PC-3 (cell line): Measurements from ENCODE around the gene RNF41.

Experiments used
- EZH2 ChIP-seq: fragments of 300-600 bp; sonication (generic); IDR thresholded peaks from one replicate; pipeline ENCODE4 v1.6.1; 2017; ENCODE audit warnings: antibody characterized with exemption, mild to moderate bottlenecking, low read length; ENCODE audit not compliant: unreplicated experiment
- TF ChIP-seq, protein P1 (sequence below): fragments of 300-600 bp; sonication (generic); conservative IDR thresholded peaks from 2 replicates; pipeline ENCODE4 v1.5.1; 2017; ENCODE audit warnings: antibody characterized with exemption, low read depth, mild to moderate bottlenecking, low read length

DNA sequence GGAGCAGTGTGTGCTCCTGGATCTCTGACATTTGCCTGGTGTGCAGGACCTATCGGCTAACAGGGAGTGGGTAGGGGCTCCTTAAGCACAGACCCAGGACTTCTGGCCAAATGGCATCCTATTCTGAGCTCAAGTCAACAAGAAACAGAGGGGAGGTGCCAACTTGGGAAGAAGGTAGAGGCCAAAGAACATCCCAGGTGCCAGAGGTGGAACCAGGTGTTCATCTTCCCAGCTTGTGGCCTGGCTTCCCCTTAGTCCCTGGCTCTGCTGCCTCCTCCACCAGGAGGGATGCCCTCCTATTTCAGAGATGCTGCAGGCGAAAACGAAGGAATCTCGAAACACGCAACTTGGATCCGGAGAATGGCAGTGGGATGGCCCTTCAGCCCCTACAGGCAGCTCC lies 14.4 kb upstream of the RNF41 start:
- TF ChIP-seq, protein P1, sequence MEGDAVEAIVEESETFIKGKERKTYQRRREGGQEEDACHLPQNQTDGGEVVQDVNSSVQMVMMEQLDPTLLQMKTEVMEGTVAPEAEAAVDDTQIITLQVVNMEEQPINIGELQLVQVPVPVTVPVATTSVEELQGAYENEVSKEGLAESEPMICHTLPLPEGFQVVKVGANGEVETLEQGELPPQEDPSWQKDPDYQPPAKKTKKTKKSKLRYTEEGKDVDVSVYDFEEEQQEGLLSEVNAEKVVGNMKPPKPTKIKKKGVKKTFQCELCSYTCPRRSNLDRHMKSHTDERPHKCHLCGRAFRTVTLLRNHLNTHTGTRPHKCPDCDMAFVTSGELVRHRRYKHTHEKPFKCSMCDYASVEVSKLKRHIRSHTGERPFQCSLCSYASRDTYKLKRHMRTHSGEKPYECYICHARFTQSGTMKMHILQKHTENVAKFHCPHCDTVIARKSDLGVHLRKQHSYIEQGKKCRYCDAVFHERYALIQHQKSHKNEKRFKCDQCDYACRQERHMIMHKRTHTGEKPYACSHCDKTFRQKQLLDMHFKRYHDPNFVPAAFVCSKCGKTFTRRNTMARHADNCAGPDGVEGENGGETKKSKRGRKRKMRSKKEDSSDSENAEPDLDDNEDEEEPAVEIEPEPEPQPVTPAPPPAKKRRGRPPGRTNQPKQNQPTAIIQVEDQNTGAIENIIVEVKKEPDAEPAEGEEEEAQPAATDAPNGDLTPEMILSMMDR, result no peak
- no peak for TF ChIP-seq EZH2
